GM23248 (cell line): ENCODE measurements around the gene MACROD2. TPM values are rescaled to one million over a fixed set of nuclear protein-coding genes. Genes with fewer than 3 reads are reported as not detected.

ENCODE experiments used
- DNase-seq: peaks from one replicate; pipeline ENCODE4 v3.0.0-alpha.2; 2015
- H2AFZ ChIP-seq: fragments of 200-600 bp; sonication (generic); 2 replicates; pipeline ENCODE4 v1.6.1; 2016; ENCODE audit warnings: antibody characterized with exemption
- H3F3A ChIP-seq: fragments of 200-600 bp; sonication (generic); 2 replicates; pipeline ENCODE4 v1.6.1; 2016; ENCODE audit warnings: mild to moderate bottlenecking, antibody characterized with exemption, mixed run types; ENCODE audit not compliant: insufficient read depth
- H3K27ac ChIP-seq: fragments of 200-600 bp; sonication (generic); 2 replicates; pipeline ENCODE4 v1.5.1; 2016; ENCODE audit warnings: mild to moderate bottlenecking
- H3K27me3 ChIP-seq: fragments of 200-600 bp; sonication (generic); replicated peaks from 2 replicates; pipeline ENCODE4 v1.6.1; 2016; ENCODE audit warnings: mild to moderate bottlenecking; ENCODE audit not compliant: insufficient read depth
- H3K36me3 ChIP-seq: fragments of 200-600 bp; sonication (generic); 2 replicates; pipeline ENCODE4 v1.6.1; 2016; ENCODE audit warnings: low read depth, mild to moderate bottlenecking
- H3K4me1 ChIP-seq: fragments of 200-600 bp; sonication (generic); 2 replicates; pipeline ENCODE4 v1.6.1; 2016; ENCODE audit warnings: mild to moderate bottlenecking; ENCODE audit not compliant: insufficient read depth
- H3K4me2 ChIP-seq: fragments of 200-600 bp; sonication (generic); one replicate; pipeline ENCODE4 v1.6.1; 2016; ENCODE audit warnings: mild to moderate bottlenecking; ENCODE audit not compliant: unreplicated experiment
- H3K4me3 ChIP-seq: fragments of 200-600 bp; sonication (generic); 2 replicates; pipeline ENCODE4 v1.5.1; 2016; ENCODE audit warnings: mild to moderate bottlenecking
- H3K79me2 ChIP-seq: fragments of 200-600 bp; sonication (generic); 2 replicates; pipeline ENCODE4 v1.6.1; 2016; ENCODE audit warnings: mild to moderate bottlenecking; ENCODE audit not compliant: insufficient read depth
- H3K9ac ChIP-seq: fragments of 200-600 bp; sonication (generic); 2 replicates; pipeline ENCODE4 v1.6.1; 2016; ENCODE audit warnings: mild to moderate bottlenecking
- H3K9me2 ChIP-seq: fragments of 200-600 bp; sonication (generic); 2 replicates; pipeline ENCODE4 v1.6.1; 2016; ENCODE audit warnings: mixed run types, mild to moderate bottlenecking, moderate library complexity; ENCODE audit not compliant: insufficient read depth
- H3K9me3 ChIP-seq: fragments of 200-600 bp; sonication (generic); one replicate; pipeline ENCODE4 v1.6.1; 2017; ENCODE audit warnings: low read depth
- H4K20me1 ChIP-seq: fragments of 200-600 bp; sonication (generic); 2 replicates; pipeline ENCODE4 v1.6.0; 2016; ENCODE audit not compliant: insufficient read depth
- EZH2 ChIP-seq: fragments of 200-600 bp; sonication (generic); IDR thresholded peaks from 2 replicates; pipeline ENCODE4 v1.6.1; 2018; ENCODE audit warnings: antibody characterized with exemption, mild to moderate bottlenecking; ENCODE audit not compliant: insufficient read depth, poor library complexity, severe bottlenecking
- EZH2phosphoT487 ChIP-seq: fragments of 200-600 bp; sonication (generic); IDR thresholded peaks from 2 replicates; pipeline ENCODE4 v1.6.1; 2018; ENCODE audit warnings: antibody characterized with exemption, moderate library complexity, mild to moderate bottlenecking, low read depth; ENCODE audit not compliant: insufficient read depth
- WGBS, 2 experiments: methylation state at CpG; one replicate each; pipeline ENCODE4 v1.1.6; 2015 to 2017; ENCODE audit warnings: low lambda C conversion rate in 2 of 2, low coverage in 1 of 2; ENCODE audit errors: missing lambda C conversion rate in 2 of 2; 5-methylcytosine and 5-hydroxymethylcytosine counted together
- in situ Hi-C: fragments of 300-500 bp; cut with MboI; formaldehyde crosslinking; loops from 2 replicates; pipeline ENCODE4 v1.15.0; 2020
- polyA plus RNA-seq: library from polyadenylated mRNA; unstranded; fragments of >200 nt; fragmentation: Nextera tagmentation; extraction: Ambion mirVana; gene quantifications from 2 replicates; pipeline ENCODE4 v1.2.1, GENCODE V29; 2016
- total RNA-seq: library from RNA; depleted of rRNA; stranded (reverse); fragments of >200 nt; shearing (Covaris generic); gene quantifications from 2 replicates; pipeline ENCODE4 v1.2.3, GENCODE V29; 2014

The MACROD2 gene
- total and polyA plus RNA-seq, 2 experiments from 2014 or later, result 1.1 to 3.1 TPM

DNA sequence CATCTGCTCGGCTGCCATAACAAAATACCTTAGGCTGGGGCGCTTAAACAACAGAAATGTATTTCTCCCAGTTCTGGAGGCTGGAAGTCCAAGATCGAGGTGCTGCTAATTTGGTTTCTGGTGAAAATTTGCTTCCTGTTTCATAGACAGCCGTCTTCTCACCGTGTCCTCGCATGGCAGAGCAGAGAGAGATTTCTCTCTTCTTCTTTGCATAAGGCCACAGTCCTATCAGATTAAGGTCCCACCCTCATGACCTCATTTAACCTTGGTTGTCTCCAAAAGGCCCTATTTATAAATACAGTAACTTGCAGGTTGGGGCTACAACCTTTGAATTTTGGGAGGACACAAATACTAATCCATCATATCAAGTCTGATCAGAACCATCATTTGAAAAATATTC lies 2033.6 kb downstream of the MACROD2 start:
- TF ChIP-seq EZH2 (no peak), EZH2phosphoT487 (no peak)
- H3F3A ChIP-seq, result no peaks in the 10 kb centered on the region
- no peak for DNase-seq
- no peaks in the 10 kb centered on the region; the same call in 1 of the 2 replicates for H4K20me1 ChIP-seq
- no peak overlapping the region for H3K27ac ChIP-seq
- H3K4me2 ChIP-seq, result no peak overlapping the region
- WGBS, 2 experiments, result 47 to 48% methylated on average over 6 of the region's 6 CpGs
- H3K9me3 ChIP-seq, result no peaks in the 10 kb centered on the region
- no peak overlapping the region for H2AFZ ChIP-seq
- H3K36me3 ChIP-seq, result no peaks in the 10 kb centered on the region
- no peaks in the 10 kb centered on the region for H3K79me2 ChIP-seq
- H3K4me3 ChIP-seq, result no peak overlapping the region
- H3K9me2 ChIP-seq, result no peaks in the 10 kb centered on the region
- in situ Hi-C loops, result no loop called here
- no peak overlapping the region for H3K9ac ChIP-seq
- H3K4me1 ChIP-seq, result no peaks in the 10 kb centered on the region
- H3K27me3 ChIP-seq, result no peaks in the 10 kb centered on the region

DNA sequence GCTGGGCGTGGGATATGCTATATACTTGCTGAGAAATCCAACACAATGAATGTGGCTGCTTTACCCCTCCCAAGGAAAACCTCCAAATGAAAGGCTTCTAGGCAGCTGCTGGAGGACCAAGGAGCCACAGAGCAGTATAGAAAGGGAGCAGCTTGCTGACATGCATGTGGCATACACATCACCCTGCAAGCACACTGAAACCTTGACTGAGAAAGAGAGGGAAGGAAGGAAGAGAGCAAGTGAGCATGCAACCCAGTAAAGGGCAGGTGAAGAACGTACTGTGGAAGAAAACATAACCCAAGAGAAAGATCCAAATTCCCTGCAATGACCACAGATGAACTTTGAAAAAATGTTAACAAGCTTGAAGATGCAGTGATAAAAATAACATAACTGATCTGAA lies 2034.9 kb downstream of the MACROD2 start:
- 10 to 21% methylated on average over 2 of the region's 2 CpGs for WGBS, 2 experiments
- Histone ChIP-seq H3K36me3 (no peaks in the 10 kb centered on the region), H3K9ac (no peak overlapping the region), H3K9me2 (no peaks in the 10 kb centered on the region), H3K79me2 (no peaks in the 10 kb centered on the region), H4K20me1 (no peaks in the 10 kb centered on the region; the same call in 1 of the 2 replicates), H3K27me3 (no peaks in the 10 kb centered on the region), H3K4me3 (no peak overlapping the region), H3F3A (no peaks in the 10 kb centered on the region), H3K4me2 (no peak overlapping the region), H3K27ac (no peak overlapping the region), H3K4me1 (no peaks in the 10 kb centered on the region), H3K9me3 (no peaks in the 10 kb centered on the region), H2AFZ (no peak overlapping the region)
- no peak for DNase-seq
- TF ChIP-seq EZH2phosphoT487 (no peak), EZH2 (no peak)
- in situ Hi-C loops, result no loop called here

DNA sequence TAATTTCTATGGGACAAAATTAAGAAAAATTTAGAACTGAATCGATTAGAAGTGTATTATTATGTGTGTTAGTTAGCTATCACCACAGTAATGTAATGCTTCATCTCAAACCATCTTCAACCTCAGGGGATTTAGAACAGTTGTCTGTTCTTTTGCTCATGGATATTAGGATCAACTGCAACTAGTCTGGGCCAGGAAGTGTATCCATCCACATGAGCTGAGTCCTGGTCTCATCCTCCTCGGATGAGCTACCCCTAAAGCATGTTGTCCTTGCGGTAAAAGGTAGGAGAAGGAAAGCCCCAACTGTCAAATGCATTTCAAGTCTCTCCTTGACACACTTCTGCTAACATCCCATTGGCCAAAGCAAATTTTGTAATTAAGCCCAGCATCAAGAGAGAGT lies 2040.3 kb downstream of the MACROD2 start:
- DNase-seq, result no peak
- no peak overlapping the region for H3K4me2 ChIP-seq
- H3K79me2 ChIP-seq, result no peaks in the 10 kb centered on the region
- H3K4me3 ChIP-seq, result no peak overlapping the region
- H2AFZ ChIP-seq, result no peak overlapping the region
- no peaks in the 10 kb centered on the region for H4K20me1 ChIP-seq
- TF ChIP-seq EZH2phosphoT487 (no peak), EZH2 (no peak)
- WGBS, 2 experiments, result 46 to 49% methylated on average over 3 of the region's 3 CpGs
- H3K9me2 ChIP-seq, result no peaks in the 10 kb centered on the region
- no peak overlapping the region for H3K9ac ChIP-seq
- H3F3A ChIP-seq, result no peaks in the 10 kb centered on the region
- no peaks in the 10 kb centered on the region for H3K4me1 ChIP-seq
- no peaks in the 10 kb centered on the region for H3K27me3 ChIP-seq
- no peak overlapping the region for H3K27ac ChIP-seq
- in situ Hi-C loops, result no loop called here
- no peaks in the 10 kb centered on the region for H3K36me3 ChIP-seq
- no peaks in the 10 kb centered on the region for H3K9me3 ChIP-seq

DNA sequence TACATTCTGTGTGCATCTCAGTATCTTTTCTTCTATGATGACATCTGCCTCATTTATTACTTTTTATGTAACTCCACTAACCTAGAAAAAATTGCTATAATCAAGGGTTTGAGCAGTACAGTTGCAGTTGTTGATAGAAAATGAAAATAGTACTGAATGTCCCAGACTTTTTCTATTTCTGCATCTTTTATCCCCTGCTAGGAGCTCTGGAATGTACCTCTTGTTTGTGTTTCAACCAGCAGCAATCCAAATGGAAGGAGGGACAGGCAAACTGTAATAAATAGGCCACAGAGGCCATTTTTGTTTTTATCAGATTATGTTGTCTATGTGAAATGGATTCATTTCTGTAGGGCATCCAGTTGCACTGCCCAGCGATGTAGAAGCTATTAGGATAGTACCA lies 2041.0 kb downstream of the MACROD2 start:
- no peaks in the 10 kb centered on the region for H4K20me1 ChIP-seq
- no peak for DNase-seq
- H3K9me3 ChIP-seq, result no peaks in the 10 kb centered on the region
- TF ChIP-seq EZH2phosphoT487, result no peak
- no peak for TF ChIP-seq EZH2
- H3F3A ChIP-seq, result no peaks in the 10 kb centered on the region
- no peak overlapping the region for H3K9ac ChIP-seq
- no peaks in the 10 kb centered on the region for H3K36me3 ChIP-seq
- no peaks in the 10 kb centered on the region for H3K79me2 ChIP-seq
- H3K27me3 ChIP-seq, result no peaks in the 10 kb centered on the region
- WGBS, 2 experiments, result 57% methylated on average over 1 of the region's 1 CpG
- in situ Hi-C loops, result no loop called here
- H3K27ac ChIP-seq, result no peak overlapping the region
- H3K9me2 ChIP-seq, result no peaks in the 10 kb centered on the region
- no peak overlapping the region for H3K4me2 ChIP-seq
- no peak overlapping the region for H3K4me3 ChIP-seq
- H3K4me1 ChIP-seq, result no peaks in the 10 kb centered on the region
- H2AFZ ChIP-seq, result no peak overlapping the region

DNA sequence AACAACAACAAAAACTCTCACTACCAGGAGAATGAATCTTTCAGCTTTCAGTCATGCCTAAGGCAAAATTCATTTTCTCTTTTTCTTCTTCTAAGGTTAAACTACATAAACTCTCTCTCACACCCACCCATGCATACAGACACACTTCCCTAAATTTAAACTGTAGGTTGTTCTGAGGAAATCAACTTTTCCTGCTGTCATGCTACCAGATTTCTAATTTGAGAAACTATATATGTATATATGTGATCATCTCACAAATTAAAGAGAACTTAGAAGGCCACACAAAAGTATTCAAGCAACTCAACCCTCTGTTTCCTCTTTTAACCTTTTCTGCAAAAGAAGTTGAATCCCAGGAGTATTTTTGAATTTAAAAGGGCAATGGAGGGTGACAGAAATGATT lies 2045.4 kb downstream of the MACROD2 start:
- no peaks in the 10 kb centered on the region for H4K20me1 ChIP-seq
- H3K27me3 ChIP-seq, result no peaks in the 10 kb centered on the region
- H3K9ac ChIP-seq, result no peak overlapping the region
- no peaks in the 10 kb centered on the region for H3K36me3 ChIP-seq
- no peaks in the 10 kb centered on the region for H3K9me2 ChIP-seq
- no peaks in the 10 kb centered on the region for H3K4me1 ChIP-seq
- H3K4me2 ChIP-seq, result no peak overlapping the region
- in situ Hi-C loops, result no loop called here
- H3K27ac ChIP-seq, result no peak overlapping the region
- no peak for DNase-seq
- H3K9me3 ChIP-seq, result no peaks in the 10 kb centered on the region
- no peaks in the 10 kb centered on the region for H3F3A ChIP-seq
- H3K4me3 ChIP-seq, result no peak overlapping the region
- no peaks in the 10 kb centered on the region for H3K79me2 ChIP-seq
- TF ChIP-seq EZH2, result no peak
- TF ChIP-seq EZH2phosphoT487, result no peak
- H2AFZ ChIP-seq, result no peak overlapping the region
